RWPE2 (cell line): ENCODE measurements around the gene ILK.

ENCODE experiments used
- ATAC-seq: fragments of 200-7000 bp; cut with Tn5 transposase; 3 replicates; pipeline ENCODE4 v1.9.1; 2021; ENCODE audit warnings: low read depth
- DNase-seq: peaks from one replicate; pipeline ENCODE4 v3.0.0-alpha.2; 2020; ENCODE audit warnings: low spot score
- H3K27ac ChIP-seq: fragments of 450-650 bp; 2 replicates; pipeline ENCODE4 v1.5.1; 2017; ENCODE audit warnings: mild to moderate bottlenecking; ENCODE audit not compliant: poor library complexity, severe bottlenecking
- H3K27me3 ChIP-seq: fragments of 250-450 bp; sonication (Bioruptor Pico); 2 replicates; pipeline ENCODE4 v1.5.1; 2021; ENCODE audit warnings: mild to moderate bottlenecking, moderate library complexity; ENCODE audit not compliant: insufficient read depth, poor library complexity, severe bottlenecking
- H3K36me3 ChIP-seq: fragments of 250-450 bp; sonication (Bioruptor Pico); 2 replicates; pipeline ENCODE4 v1.5.1; 2020; ENCODE audit warnings: low read depth, mild to moderate bottlenecking, moderate library complexity
- H3K4me1 ChIP-seq: fragments of 250-450 bp; sonication (Bioruptor Pico); 2 replicates; pipeline ENCODE4 v1.5.1; 2021; ENCODE audit warnings: mild to moderate bottlenecking, moderate library complexity; ENCODE audit not compliant: insufficient read depth, poor library complexity, severe bottlenecking
- H3K4me3 ChIP-seq: fragments of 250-450 bp; sonication (Bioruptor Pico); 2 replicates; pipeline ENCODE4 v1.5.1; 2021; ENCODE audit warnings: mild to moderate bottlenecking, moderate library complexity; ENCODE audit not compliant: severe bottlenecking
- H3K9me3 ChIP-seq: fragments of 250-450 bp; sonication (Bioruptor Pico); 2 replicates; pipeline ENCODE4 v1.5.1; 2021; ENCODE audit warnings: mild to moderate bottlenecking, moderate library complexity; ENCODE audit not compliant: severe bottlenecking
- TF ChIP-seq, protein P1 (sequence below): fragments of 450-650 bp; IDR thresholded peaks from one replicate; pipeline ENCODE4 v1.5.1; 2017; ENCODE audit warnings: mild to moderate bottlenecking, moderate library complexity; ENCODE audit not compliant: poor library complexity, severe bottlenecking

Gene ILK

GRCh38 chr11:6627762-6628241, 24.2 kb downstream of the ILK start:
- H3K4me1 ChIP-seq: no peaks in the 10 kb centered on the region
- H3K27me3 ChIP-seq: no peaks in the 10 kb centered on the region
- no peak overlapping the region for H3K27ac ChIP-seq
- no peaks in the 10 kb centered on the region for H3K36me3 ChIP-seq
- TF ChIP-seq, protein P1, sequence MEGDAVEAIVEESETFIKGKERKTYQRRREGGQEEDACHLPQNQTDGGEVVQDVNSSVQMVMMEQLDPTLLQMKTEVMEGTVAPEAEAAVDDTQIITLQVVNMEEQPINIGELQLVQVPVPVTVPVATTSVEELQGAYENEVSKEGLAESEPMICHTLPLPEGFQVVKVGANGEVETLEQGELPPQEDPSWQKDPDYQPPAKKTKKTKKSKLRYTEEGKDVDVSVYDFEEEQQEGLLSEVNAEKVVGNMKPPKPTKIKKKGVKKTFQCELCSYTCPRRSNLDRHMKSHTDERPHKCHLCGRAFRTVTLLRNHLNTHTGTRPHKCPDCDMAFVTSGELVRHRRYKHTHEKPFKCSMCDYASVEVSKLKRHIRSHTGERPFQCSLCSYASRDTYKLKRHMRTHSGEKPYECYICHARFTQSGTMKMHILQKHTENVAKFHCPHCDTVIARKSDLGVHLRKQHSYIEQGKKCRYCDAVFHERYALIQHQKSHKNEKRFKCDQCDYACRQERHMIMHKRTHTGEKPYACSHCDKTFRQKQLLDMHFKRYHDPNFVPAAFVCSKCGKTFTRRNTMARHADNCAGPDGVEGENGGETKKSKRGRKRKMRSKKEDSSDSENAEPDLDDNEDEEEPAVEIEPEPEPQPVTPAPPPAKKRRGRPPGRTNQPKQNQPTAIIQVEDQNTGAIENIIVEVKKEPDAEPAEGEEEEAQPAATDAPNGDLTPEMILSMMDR: no peak
- ATAC-seq (no peak), DNase-seq (no peak)
- no peak overlapping the region for H3K4me3 ChIP-seq
- no peaks in the 10 kb centered on the region for H3K9me3 ChIP-seq

DNA sequence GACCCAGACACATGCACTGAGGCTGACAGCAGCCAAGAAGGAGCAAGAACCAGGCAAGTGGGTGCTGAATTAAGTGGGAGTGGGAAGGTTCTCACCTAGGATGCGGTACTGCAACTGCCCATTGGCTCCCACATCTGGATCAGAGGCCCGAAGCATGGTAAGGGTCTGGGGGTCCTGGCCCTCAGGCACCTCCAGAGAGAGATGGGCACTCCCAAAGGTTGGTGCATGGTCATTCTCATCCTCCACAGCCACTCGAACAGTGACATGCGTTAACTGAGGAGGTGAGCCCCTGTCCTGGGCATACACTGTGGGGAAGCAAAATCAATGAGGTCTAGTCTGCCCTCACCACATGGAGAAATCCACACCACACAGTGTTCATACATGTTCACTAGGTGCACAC, 25.0 kb downstream of the ILK start:
- no peak for DNase-seq
- Histone ChIP-seq H3K36me3 (no peaks in the 10 kb centered on the region), H3K4me3 (no peak overlapping the region), H3K27me3 (no peaks in the 10 kb centered on the region), H3K27ac (no peak overlapping the region), H3K4me1 (no peaks in the 10 kb centered on the region), H3K9me3 (no peaks in the 10 kb centered on the region)
- TF ChIP-seq, protein P1: no peak
- ATAC-seq: no peak

DNA sequence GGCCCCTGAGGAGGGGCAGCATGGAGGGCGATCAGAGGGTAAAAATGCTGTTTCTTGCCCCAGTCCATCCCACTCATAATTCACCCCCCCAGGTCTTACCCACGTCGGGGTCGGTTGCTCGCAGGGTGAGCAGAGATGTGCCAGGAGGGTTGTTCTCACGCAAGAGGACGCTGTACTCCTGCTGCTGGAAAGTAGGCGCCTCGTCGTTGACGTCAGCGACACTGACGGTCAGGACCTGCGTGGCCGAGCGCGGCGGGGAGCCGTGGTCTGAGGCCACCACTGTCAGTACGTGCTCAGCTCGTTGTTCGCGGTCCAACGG, 26.0 kb downstream of the ILK start:
- TF ChIP-seq, protein P1: no peak
- Histone ChIP-seq H3K4me1 (no peaks in the 10 kb centered on the region), H3K36me3 (no peaks in the 10 kb centered on the region), H3K9me3 (no peaks in the 10 kb centered on the region), H3K27me3 (no peaks in the 10 kb centered on the region), H3K4me3 (no peak overlapping the region), H3K27ac (no peak overlapping the region)
- DNase-seq (no peak), ATAC-seq (no peak)

DNA sequence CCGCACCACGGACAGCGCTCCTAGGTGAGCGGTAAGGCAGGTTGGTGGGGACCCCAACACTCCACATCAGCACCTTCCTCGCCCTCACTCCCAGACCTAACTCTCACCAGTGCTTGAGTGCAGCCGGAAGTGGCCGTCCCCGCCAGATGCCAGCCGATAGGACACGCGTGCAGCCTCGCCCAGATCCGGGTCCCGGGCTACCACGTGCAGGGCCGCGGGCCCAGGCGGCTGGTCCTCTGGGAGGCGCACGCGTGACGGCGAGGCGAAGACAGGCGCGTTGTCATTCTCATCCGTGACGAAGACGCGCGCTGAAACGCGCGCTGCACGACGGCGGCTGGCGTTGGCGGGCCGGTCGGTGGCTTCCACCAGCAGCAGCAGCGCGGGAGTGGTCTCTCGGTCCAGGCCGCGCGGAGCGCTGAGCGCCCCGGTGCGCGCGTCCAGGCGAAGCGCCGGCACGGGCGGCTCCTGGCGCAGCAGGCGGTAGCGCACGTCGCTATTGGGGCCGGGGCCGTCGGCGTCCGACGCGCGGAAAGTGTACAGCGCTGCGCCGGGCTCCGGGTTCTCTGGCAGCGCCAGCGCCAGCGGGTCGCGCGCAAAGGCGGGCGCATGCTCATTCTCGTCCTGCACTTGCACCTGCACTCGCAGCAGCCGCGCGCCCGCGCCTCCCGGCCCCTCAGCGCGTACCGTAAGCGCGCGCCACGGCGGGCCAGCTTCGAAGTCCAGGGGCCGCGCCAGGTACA, 26.5 kb downstream of the ILK start:
- Histone ChIP-seq H3K27ac (no peak overlapping the region), H3K9me3 (no peaks in the 10 kb centered on the region), H3K36me3 (no peaks in the 10 kb centered on the region), H3K27me3 (no peaks in the 10 kb centered on the region), H3K4me1 (no peaks in the 10 kb centered on the region), H3K4me3 (no peak overlapping the region)
- ATAC-seq (no peak), DNase-seq (no peak)
- TF ChIP-seq, protein P1: no peak

DNA sequence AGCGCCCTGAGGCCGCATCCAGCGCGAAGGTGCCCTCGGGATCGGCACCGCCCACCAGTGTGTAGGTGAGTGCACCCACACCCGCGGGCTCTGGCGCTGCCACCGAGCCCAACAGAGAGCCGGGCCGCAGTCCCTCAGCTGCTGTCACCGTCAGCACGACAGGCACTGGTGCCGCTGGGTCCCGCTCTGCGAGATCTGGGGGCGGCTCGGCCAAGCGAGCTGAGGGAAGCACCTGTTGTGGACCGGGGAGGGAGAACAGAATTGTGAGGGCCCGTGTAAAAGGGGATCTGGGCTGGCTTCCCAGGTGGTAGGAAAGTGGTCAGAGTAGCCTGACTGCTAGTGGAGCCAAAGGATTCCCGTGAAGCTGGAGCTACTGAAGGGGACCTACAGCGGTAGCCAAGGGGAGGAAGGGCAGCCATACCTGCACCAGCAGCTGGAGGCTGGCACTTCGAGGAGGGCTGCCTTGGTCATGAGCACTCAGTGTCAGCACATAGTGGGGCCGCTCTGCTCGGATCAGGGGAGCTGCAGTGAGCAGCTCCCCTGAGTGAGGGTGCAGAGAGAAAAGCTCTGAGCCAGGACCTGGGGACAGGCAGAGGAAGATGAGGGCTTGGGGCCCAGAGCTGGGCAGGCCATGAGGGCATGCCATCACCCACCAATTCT, 27.2 kb downstream of the ILK start:
- Histone ChIP-seq H3K9me3 (no peaks in the 10 kb centered on the region), H3K4me3 (no peak overlapping the region), H3K36me3 (no peaks in the 10 kb centered on the region), H3K27me3 (no peaks in the 10 kb centered on the region), H3K4me1 (no peaks in the 10 kb centered on the region), H3K27ac (no peak overlapping the region)
- TF ChIP-seq, protein P1: no peak
- DNase-seq: no peak
- ATAC-seq: no peak
